Omental fat pad (tissue), 4 donors: ENCODE measurements around the gene TLCD3B. TPM values are rescaled to one million over a fixed set of nuclear protein-coding genes. Genes with fewer than 3 reads are reported as not detected.

Experiments used
- ATAC-seq: fragments of 150-250 bp; one replicate; pipeline ENCODE4 v1.9.1; 2016; ENCODE audit warnings: mild to moderate bottlenecking, moderate library complexity; ENCODE audit not compliant: low FRiP score
- DNase-seq: peaks from one replicate; pipeline ENCODE4 v3.0.0-alpha.2; 2019; ENCODE audit warnings: low spot score
- CTCF ChIP-seq, 3 donors: fragments of 450-650 bp; IDR thresholded peaks; one replicate each; pipeline ENCODE4 v1.5.1; 2016 to 2017; ENCODE audit warnings: antibody characterized with exemption in 3 of 3, mild to moderate bottlenecking in 3 of 3, moderate library complexity in 2 of 3
- total RNA-seq, 4 donors: library from RNA; depleted of rRNA; stranded (reverse); fragments of >200 nt; gene quantifications; one replicate each; pipeline ENCODE4 v1.1.0, GENCODE V29; 2016

Gene TLCD3B
- total RNA-seq, 4 donors from 2014 or later, result not detected

DNA sequence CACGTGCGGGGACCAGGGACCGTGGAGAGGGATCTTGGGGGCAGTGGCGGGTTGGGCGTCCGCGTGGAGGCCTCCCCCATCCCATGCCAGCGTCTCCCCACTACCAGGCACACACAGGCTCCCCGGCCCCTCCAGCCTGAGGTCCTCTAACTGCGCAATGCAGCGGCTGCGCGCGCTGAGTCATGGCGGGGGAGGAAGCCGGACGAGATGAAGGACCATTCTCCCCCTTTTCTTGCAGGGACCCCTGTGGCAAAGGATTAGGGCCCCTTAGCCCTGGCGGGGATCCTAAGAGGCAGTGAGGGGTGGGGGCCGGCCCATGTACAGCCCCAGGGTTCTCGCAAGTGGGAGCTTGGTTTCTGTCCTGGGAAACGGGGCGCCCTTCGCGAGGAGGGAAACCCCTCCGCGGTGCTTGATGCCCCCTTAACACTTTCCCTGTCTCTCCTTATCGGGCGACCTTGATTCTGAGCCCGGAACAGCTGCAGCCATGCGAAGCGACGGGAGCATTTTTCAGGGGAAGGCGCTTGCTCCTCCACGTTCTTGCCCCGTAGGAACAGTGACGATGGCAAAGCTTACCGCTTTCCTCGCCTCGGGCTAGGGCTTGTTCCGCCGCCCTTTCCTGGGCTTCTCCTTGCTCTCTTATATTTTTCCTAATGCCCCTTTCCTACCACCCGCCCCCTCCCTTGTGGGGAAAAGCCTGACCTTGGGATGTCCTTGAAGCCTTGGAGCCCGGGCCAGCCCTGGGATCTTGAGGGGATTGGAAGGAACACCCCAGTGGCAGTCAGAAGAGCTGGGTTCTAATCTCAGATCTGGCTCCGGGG lies 35.1 kb upstream of the TLCD3B start:
- DNase-seq, result peak; percentile 62

GRCh38 chr16:30065102-30065942 lies 34.3 kb upstream of the TLCD3B start, which contains the start of gene ALDOA:
Gene ALDOA (plus strand): TSS chr16:30065760. CDS start chr16:30066898, 1,138 bp downstream.
- peak; percentile 89 for DNase-seq
- ATAC-seq, result peak; percentile 95
- TF ChIP-seq CTCF (IDR thresholded peaks at IDR 0.05), result no peak

More for the DNA sequence above, 35.1 kb upstream of the TLCD3B start:
- TF ChIP-seq CTCF (IDR thresholded peaks at IDR 0.05), result no peak
- ATAC-seq, result peak; percentile 50

DNA sequence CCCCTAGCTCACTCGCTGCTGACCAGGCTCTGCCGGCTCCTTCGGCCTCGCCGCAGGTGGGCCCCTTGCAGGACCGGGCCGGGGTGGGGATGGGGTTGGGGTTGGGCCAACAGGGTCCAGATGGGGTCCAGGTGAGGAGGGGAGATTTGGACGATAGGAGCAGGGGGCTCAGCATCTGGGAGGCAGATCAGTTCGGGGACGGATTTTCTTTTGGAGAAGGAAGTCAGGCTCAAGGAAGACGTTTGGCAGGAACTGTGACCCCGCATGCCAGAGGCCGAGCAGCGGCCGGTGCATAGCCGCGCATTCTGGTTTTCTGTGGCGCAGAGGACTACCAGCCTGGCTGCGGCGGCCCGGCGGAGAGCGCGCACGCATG lies 33.6 kb upstream of the TLCD3B start:
- no peak for DNase-seq
- no peak for ATAC-seq
- TF ChIP-seq CTCF (IDR thresholded peaks at IDR 0.05), result no peak

DNA sequence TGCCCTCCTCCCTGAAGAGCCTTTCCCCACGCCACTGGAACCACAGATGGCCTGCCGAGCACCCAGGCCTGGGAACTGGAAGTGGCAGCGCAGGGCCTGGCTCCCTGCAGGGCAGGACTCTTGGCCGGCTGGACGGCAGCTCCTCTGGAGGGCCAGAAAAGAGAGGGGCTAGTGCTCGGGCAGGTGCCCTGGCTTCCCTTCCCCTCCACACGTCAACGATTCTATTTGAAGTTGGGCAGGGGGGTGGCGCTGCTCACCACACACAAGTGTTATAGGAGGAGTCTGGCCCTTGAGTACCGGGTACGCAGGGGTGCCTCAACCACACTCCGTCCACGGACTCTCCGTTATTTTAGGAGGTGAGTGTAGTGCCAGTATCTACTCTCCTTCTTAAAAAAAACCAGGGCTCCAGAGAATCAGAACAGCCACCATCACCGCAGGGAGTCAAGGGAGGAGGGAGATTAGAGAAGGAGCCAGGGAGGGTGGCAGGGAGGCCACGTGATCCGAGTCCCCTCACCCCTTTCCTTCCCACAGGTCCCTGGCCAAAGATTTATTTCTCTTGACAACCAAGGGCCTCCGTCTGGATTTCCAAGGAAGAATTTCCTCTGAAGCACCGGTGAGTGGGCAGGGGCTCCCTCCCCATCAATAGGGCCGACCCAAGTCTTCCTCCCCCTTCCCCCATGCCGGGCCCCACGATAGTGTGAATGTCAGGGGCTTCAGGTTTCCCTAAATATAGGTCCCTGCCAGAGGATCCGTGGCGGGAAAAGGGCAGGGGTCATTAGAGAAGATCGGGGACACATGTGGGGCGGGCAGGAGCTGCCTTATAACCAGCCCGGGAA lies 33.0 kb upstream of the TLCD3B start:
- no peak for TF ChIP-seq CTCF (IDR thresholded peaks at IDR 0.05)
- ATAC-seq (peak; percentile 13), DNase-seq (peak; percentile 59)

GRCh38 chr16:30063278-30063892 lies 32.3 kb upstream of the TLCD3B start:
- ATAC-seq (no peak), DNase-seq (no peak)
- no peak for TF ChIP-seq CTCF (IDR thresholded peaks at IDR 0.05)

DNA sequence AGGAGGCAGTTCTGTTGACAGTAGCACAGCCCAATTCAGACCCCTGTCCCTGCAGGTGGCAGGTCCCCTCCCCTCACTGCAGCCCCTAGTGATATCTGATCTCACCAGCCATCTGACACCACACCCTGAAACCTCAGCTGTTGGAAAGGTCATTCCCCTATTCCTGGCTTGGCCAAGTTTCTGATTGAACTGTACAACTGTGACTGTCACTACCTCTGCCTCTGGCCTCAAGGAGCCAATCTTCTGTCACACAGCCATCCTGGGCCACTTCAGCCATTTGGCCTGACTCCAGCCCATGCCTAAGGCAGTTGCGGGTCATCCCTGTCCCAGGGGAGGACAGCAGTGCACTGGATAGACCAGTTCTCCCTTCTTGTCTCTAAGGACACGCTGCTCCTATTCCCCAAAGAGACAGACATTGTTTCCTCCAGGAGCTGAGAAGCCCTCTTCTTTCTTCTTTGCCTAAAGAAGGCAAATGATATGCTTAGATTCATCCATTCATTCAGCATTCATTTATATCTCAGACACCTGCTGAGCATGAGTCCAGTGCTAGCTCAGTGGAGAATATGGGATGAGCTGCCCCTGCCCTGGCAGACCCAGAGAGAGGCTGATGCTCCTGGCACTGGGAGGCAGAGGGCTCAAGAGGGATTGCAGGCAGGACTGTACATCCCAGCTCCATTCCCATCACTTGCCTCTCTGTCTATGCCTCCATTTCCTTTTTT lies 29.9 kb upstream of the TLCD3B start:
- ATAC-seq (no peak), DNase-seq (no peak)
- no peak for TF ChIP-seq CTCF (IDR thresholded peaks at IDR 0.05)
